Heart right ventricle (tissue), 16 donors: ENCODE measurements around the gene PTPRD. TPM values are rescaled to one million over a fixed set of nuclear protein-coding genes. Genes with fewer than 3 reads are reported as not detected.

Source experiments
- ATAC-seq, 8 donors: fragments of 200-7000 bp; cut with Tn5 transposase; one replicate each; pipeline ENCODE4 v1.9.1; 2020; ENCODE audit warnings: mild to moderate bottlenecking in 8 of 8, moderate library complexity in 8 of 8, moderate number of reproducible peaks in 1 of 8
- DNase-seq, 2 donors: peaks; one replicate each; pipeline ENCODE4 v3.0.0-alpha.2; 2020
- H3K27ac ChIP-seq, 10 donors: fragments of 200-600 bp; sonication (generic) in 2 of 10; one replicate each; pipeline versions ENCODE4 v1.5.0 to v1.8.0; 2020 to 2022; ENCODE audit warnings: mild to moderate bottlenecking in 3 of 10
- H3K27me3 ChIP-seq, 7 donors: fragments of 200-600 bp; one replicate each; pipeline ENCODE4 v1.8.0; 2021 to 2022; ENCODE audit warnings: mild to moderate bottlenecking in 2 of 7
- H3K36me3 ChIP-seq, 9 donors: fragments of 200-600 bp; sonication (generic) in 1 of 9; one replicate each; pipeline versions ENCODE4 v1.5.0 to v1.8.0; 2020 to 2022; ENCODE audit warnings: mild to moderate bottlenecking in 2 of 9
- H3K4me1 ChIP-seq, 9 donors: fragments of 200-600 bp; sonication (generic) in 1 of 9; one replicate each; pipeline versions ENCODE4 v1.5.0 to v1.8.0; 2020 to 2022; ENCODE audit warnings: mild to moderate bottlenecking in 4 of 9
- H3K4me3 ChIP-seq, 10 donors: fragments of 200-600 bp; sonication (generic) in 2 of 10; one replicate each; pipeline versions ENCODE4 v1.5.0 to v1.8.0; 2020 to 2022; ENCODE audit warnings: mild to moderate bottlenecking in 7 of 10, moderate library complexity in 2 of 10
- H3K9me3 ChIP-seq, 11 donors: fragments of 200-600 bp in 10 of 11; sonication (generic) in 2 of 11; one replicate each; pipeline versions ENCODE4 v1.5.0 to v1.8.0; 2013 to 2022; ENCODE audit warnings: mild to moderate bottlenecking in 2 of 11, control low read depth in 1 of 11, moderate library complexity in 1 of 11
- CTCF ChIP-seq, 9 donors: fragments of 200-600 bp; sonication (generic) in 2 of 9; IDR thresholded peaks; one replicate each; pipeline versions ENCODE4 v1.5.0 to v1.8.0; 2021 to 2022; ENCODE audit warnings: antibody characterized with exemption in 9 of 9, mild to moderate bottlenecking in 5 of 9, moderate library complexity in 1 of 9
- WGBS, 2 donors: extraction: QIAGEN DNeasy Blood & Tissue Kit; methylation state at CpG; one replicate each; pipeline ENCODE4 v1.1.7; 2013; ENCODE audit warnings: inconsistent platforms in 1 of 2; 5-methylcytosine and 5-hydroxymethylcytosine counted together
- intact Hi-C, 10 donors: fragments of 100-400 bp; cut with DNase I; formaldehyde crosslinking; loops; one replicate each; pipeline versions ENCODE4 v1.11.1 to v1.14.2; 2022
- polyA plus RNA-seq, 2 donors: library from polyadenylated mRNA; stranded (reverse); fragments of 200-250 nt; gene quantifications; one replicate each; pipeline ENCODE4 v1.2.3, GENCODE V29; 2013
- total RNA-seq, 10 donors: library from RNA; stranded (reverse); fragmentation: NEBNext Ultra II Directional in 3 of 10; extraction: Animal tissue kit (Norgen Biotek cat#: 25700) in 3 of 10; gene quantifications; one replicate each; pipeline versions ENCODE4 v1.2.1 to v1.2.4, GENCODE V29; 2021 to 2023
- donor health status: Arrhythmogenic right ventricular cardiomyopathy.
- donor health status: ischemic (EF 13 %, LVEDD 7.1; RV severe dilation, severe dysfunction).
- donor health status: healthy with polysubstance abuse.
- donor health status: DM: no; HTN: yes; CAD: no.
- donor health status: DM: no; HTN: no; CAD: no.
- donor health status: ischemic (EF 25% LVEDD 6.9; RV normal size, moderate dysfunction).
- donor health status: ischemic (EF 25% LVEDD 5.7; RV mildly dilated, moderate dysfunction).
- donor health status: healthy.
- donor health status: DM: yes; HTN: yes; CAD: no.
- donor health status: Ischemic cardiomyopathy.
- donor health status: ischemic (EF 35%, LVEDD 5.7; RV mildly dilated, moderate dysfunction).
- donor health status: nonischemic (EF 11% LVEDD 7.7; RV severe dilation, severe dysfunction).
- donor health status: DM: yes; HTN: yes; CAD: no.
- donor health status: PGD.
- donor health status: ischemic (EF 29% LVEDD 5.4; RV normal size, mild dysfunction).
- donor health status: nonischemic (EF 23%, LVEDD 6.1; RV moderate dilation, normal function).

The PTPRD gene
- total and polyA plus RNA-seq, 12 donors, result 1.4 to 25.2 (median 13.0) TPM

GRCh38 chr9:9202276-9202675, 1410.5 kb downstream of the PTPRD start:
- Histone ChIP-seq H3K27me3 (no peaks in the 10 kb centered on the region), H3K9me3 (no peaks in the 10 kb centered on the region), H3K36me3 (no peaks in the 10 kb centered on the region), H3K27ac (no peak overlapping the region), H3K4me3 (no peak overlapping the region), H3K4me1 (no peaks in the 10 kb centered on the region)
- 64 to 70% methylated on average over 1 of the region's 1 CpG for WGBS, 2 donors
- no peak for DNase-seq
- intact Hi-C loops, result no loop called here
- no peak for TF ChIP-seq CTCF (IDR thresholded peaks at IDR 0.05)
- no peak for ATAC-seq

GRCh38 chr9:9186086-9186485, 1426.7 kb downstream of the PTPRD start:
- intact Hi-C loops, result no loop called here
- Histone ChIP-seq H3K27me3 (no peaks in the 10 kb centered on the region), H3K4me3 (no peak overlapping the region), H3K27ac (no peak overlapping the region), H3K4me1 (no peaks in the 10 kb centered on the region), H3K9me3 (no peaks in the 10 kb centered on the region), H3K36me3 (no peaks in the 10 kb centered on the region)
- no peak for ATAC-seq
- 34 to 50% methylated on average over 1 of the region's 1 CpG for WGBS, 2 donors
- no peak for DNase-seq
- TF ChIP-seq CTCF (IDR thresholded peaks at IDR 0.05), result no peak

- WGBS, 2 donors, result 61 to 83% methylated on average over 2 of the region's 2 CpGs
- ATAC-seq, result no peak
Measured at GRCh38 chr9:9182431-9182830, 1430.4 kb downstream of the PTPRD start.

GRCh38 chr9:9177081-9177480, 1435.7 kb downstream of the PTPRD start:
- WGBS, 2 donors, result 20 to 24% methylated on average over 1 of the region's 1 CpG

More at GRCh38 chr9:9182431-9182830, 1430.4 kb downstream of the PTPRD start:
- Histone ChIP-seq H3K9me3 (no peaks in the 10 kb centered on the region), H3K27ac (no peak overlapping the region), H3K4me3 (no peak overlapping the region), H3K27me3 (no peaks in the 10 kb centered on the region), H3K4me1 (no peaks in the 10 kb centered on the region), H3K36me3 (no peaks in the 10 kb centered on the region)
- no peak for TF ChIP-seq CTCF (IDR thresholded peaks at IDR 0.05)
- no peak for DNase-seq
- intact Hi-C loops, result no loop called here

More at GRCh38 chr9:9177081-9177480, 1435.7 kb downstream of the PTPRD start:
- Histone ChIP-seq H3K27ac (no peak overlapping the region), H3K9me3 (no peaks in the 10 kb centered on the region), H3K4me3 (no peak overlapping the region), H3K27me3 (no peaks in the 10 kb centered on the region), H3K36me3 (no peaks in the 10 kb centered on the region), H3K4me1 (no peaks in the 10 kb centered on the region)
- intact Hi-C loops, result no loop called here
- no peak for DNase-seq
- TF ChIP-seq CTCF (IDR thresholded peaks at IDR 0.05), result no peak
- no peak for ATAC-seq
